OCI-LY7 (cell line): Measurements from ENCODE around the gene KNL1. TPM values are rescaled to one million over a fixed set of nuclear protein-coding genes. Genes with fewer than 3 reads are reported as not detected.

Experiments
- BruUV-seq: library from RNA; stranded (reverse); fragments of 400-500 nt; replicated peaks from 2 replicates; lab custom pipeline; 2021; lab: Mats Ljungman, UMichigan
- CTCF ChIA-PET: fragments of 300-600 bp; sonication (Branson Sonifier 250); formaldehyde crosslinking; loops from one replicate; lab custom pipeline; 2022; ENCODE audit warnings: antibody characterized with exemption; ENCODE audit not compliant: unreplicated experiment; lab: Charles Lee
- POLR2A ChIA-PET: fragments of 300-600 bp; sonication (Branson Sonifier 250); formaldehyde crosslinking; loops from one replicate; lab custom pipeline; 2022; ENCODE audit warnings: antibody characterized with exemption; lab: Charles Lee
- DNase-seq: peaks from one replicate; pipeline ENCODE4 v3.0.0-alpha.2; 2015; ENCODE audit warnings: low spot score
- H2AFZ ChIP-seq: fragments of 200-600 bp; sonication (generic), shearing (Covaris generic); 2 replicates; pipeline ENCODE4 v1.6.1; 2014; ENCODE audit warnings: mild to moderate bottlenecking, antibody characterized with exemption, low read length, moderate library complexity
- H3K27ac ChIP-seq: fragments of 200-600 bp; sonication (generic); 2 replicates; pipeline ENCODE4 v1.5.1; 2014; ENCODE audit warnings: mixed run types, low read depth, mild to moderate bottlenecking, moderate library complexity, low read length, inconsistent platforms; ENCODE audit not compliant: poor library complexity, severe bottlenecking
- H3K36me3 ChIP-seq: fragments of 200-600 bp; sonication (generic); 2 replicates; pipeline ENCODE4 v1.6.1; 2014; ENCODE audit warnings: mild to moderate bottlenecking, antibody characterized with exemption, low read length, moderate library complexity, mixed read lengths; ENCODE audit not compliant: insufficient read depth
- H3K4me1 ChIP-seq: fragments of 200-600 bp; sonication (generic); 2 replicates; pipeline ENCODE4 v1.5.1; 2014; ENCODE audit warnings: mild to moderate bottlenecking, low read length; ENCODE audit not compliant: insufficient read depth, poor library complexity, severe bottlenecking
- H3K4me2 ChIP-seq: fragments of 200-600 bp; sonication (generic); 2 replicates; pipeline ENCODE4 v1.6.1; 2014; ENCODE audit warnings: mild to moderate bottlenecking, low read length
- H3K4me3 ChIP-seq: fragments of 200-600 bp; sonication (generic); 2 replicates; pipeline ENCODE4 v1.5.1; 2014; ENCODE audit warnings: mild to moderate bottlenecking, low read depth, low read length; ENCODE audit not compliant: poor library complexity, severe bottlenecking
- H3K79me2 ChIP-seq: fragments of 200-600 bp; sonication (generic); 2 replicates; pipeline ENCODE4 v1.6.1; 2016; ENCODE audit warnings: low read depth, mild to moderate bottlenecking, low read length, moderate library complexity, mixed read lengths; ENCODE audit not compliant: insufficient read depth
- H3K9me2 ChIP-seq: fragments of 200-600 bp; sonication (generic); 2 replicates; pipeline ENCODE4 v1.6.1; 2016; ENCODE audit warnings: mild to moderate bottlenecking, low read length, mixed read lengths; ENCODE audit not compliant: insufficient read depth
- H3K9me3 ChIP-seq: fragments of 200-600 bp; sonication (generic); 2 replicates; pipeline ENCODE4 v1.6.1; 2014; ENCODE audit warnings: mild to moderate bottlenecking, mixed run types, low read length, mixed read lengths
- H4K20me1 ChIP-seq: fragments of 200-600 bp; sonication (generic); 2 replicates; pipeline ENCODE4 v1.6.1; 2014; ENCODE audit warnings: mild to moderate bottlenecking, antibody characterized with exemption, low read length, moderate library complexity, mixed read lengths; ENCODE audit not compliant: insufficient read depth
- EZH2phosphoT487 ChIP-seq: fragments of 200-600 bp; sonication (generic); IDR thresholded peaks from 2 replicates; pipeline ENCODE4 v1.6.1; 2018; ENCODE audit warnings: low read depth, borderline replicate concordance, mild to moderate bottlenecking, mixed run types, antibody characterized with exemption, low read length, moderate library complexity, mixed read lengths
- intact Hi-C: fragments of 100-400 bp; cut with micrococcal nuclease; formaldehyde crosslinking; loops from one replicate; pipeline ENCODE4 v1.10.0; 2022; ENCODE audit not compliant: unreplicated experiment
- total RNA-seq, 2 experiments: library from RNA; depleted of rRNA in 1 of 2; stranded (reverse); fragments of >200 nt in 1 of 2; shearing (Covaris generic) in 1 of 2; gene quantifications; 2 replicates each; pipeline ENCODE4 v1.2.3, GENCODE V29; 2014 to 2022
- TF ChIP-seq, protein P1 (sequence below): fragments of 200-600 bp; sonication (generic); conservative IDR thresholded peaks from 2 replicates; pipeline ENCODE4 v1.5.1; 2014; ENCODE audit warnings: mild to moderate bottlenecking, antibody characterized with exemption, low read length, moderate library complexity, mixed read lengths

KNL1 gene
- total RNA-seq, 2 experiments from 2014 or later: 51.3 to 58.7 TPM

DNA sequence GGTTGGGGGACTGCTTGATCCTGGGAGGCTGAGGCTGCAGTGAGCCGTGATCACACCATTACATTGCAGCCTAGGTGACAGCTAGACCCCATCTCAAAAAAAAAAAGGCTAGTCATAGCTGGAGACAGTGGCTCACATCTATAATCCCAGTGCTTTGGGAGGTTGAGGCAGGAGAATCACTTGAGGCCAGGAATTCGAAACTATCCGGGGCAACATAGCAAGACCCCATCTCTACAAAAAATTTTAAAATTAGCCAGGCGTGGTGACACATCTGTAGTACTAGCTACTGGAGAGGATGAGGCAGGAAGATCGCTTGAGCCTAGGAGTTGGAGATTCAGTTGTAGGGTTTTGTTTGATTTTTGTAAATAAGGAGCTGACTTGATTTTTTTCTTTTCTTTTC, 45.6 kb downstream of the KNL1 start:
- no peak for DNase-seq
- no peaks in the 10 kb centered on the region for H3K9me2 ChIP-seq
- intact Hi-C loops: no loop called here
- H3K4me3 ChIP-seq: no peak overlapping the region
- no peaks in the 10 kb centered on the region for H3K79me2 ChIP-seq
- H3K4me1 ChIP-seq: no peaks in the 10 kb centered on the region
- CTCF ChIA-PET: no interaction called here
- H3K4me2 ChIP-seq: no peak overlapping the region
- no peak overlapping the region for H3K27ac ChIP-seq
- POLR2A ChIA-PET: interaction anchor here (0.6 to 0.7 kb wide), 2 partner anchors 142 to 199 kb away, joined by 3 read pairs; partner anchors contain the start of gene BAHD1
- peaks cover 82% of the 10 kb centered on the region for H3K36me3 ChIP-seq
- no peak for TF ChIP-seq EZH2phosphoT487
- TF ChIP-seq, protein P1, sequence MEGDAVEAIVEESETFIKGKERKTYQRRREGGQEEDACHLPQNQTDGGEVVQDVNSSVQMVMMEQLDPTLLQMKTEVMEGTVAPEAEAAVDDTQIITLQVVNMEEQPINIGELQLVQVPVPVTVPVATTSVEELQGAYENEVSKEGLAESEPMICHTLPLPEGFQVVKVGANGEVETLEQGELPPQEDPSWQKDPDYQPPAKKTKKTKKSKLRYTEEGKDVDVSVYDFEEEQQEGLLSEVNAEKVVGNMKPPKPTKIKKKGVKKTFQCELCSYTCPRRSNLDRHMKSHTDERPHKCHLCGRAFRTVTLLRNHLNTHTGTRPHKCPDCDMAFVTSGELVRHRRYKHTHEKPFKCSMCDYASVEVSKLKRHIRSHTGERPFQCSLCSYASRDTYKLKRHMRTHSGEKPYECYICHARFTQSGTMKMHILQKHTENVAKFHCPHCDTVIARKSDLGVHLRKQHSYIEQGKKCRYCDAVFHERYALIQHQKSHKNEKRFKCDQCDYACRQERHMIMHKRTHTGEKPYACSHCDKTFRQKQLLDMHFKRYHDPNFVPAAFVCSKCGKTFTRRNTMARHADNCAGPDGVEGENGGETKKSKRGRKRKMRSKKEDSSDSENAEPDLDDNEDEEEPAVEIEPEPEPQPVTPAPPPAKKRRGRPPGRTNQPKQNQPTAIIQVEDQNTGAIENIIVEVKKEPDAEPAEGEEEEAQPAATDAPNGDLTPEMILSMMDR: no peak
- no peaks in the 10 kb centered on the region for H3K9me3 ChIP-seq
- H2AFZ ChIP-seq: no peak overlapping the region
- no peaks in the 10 kb centered on the region for H4K20me1 ChIP-seq
- BruUV-seq: no TSS peak

DNA sequence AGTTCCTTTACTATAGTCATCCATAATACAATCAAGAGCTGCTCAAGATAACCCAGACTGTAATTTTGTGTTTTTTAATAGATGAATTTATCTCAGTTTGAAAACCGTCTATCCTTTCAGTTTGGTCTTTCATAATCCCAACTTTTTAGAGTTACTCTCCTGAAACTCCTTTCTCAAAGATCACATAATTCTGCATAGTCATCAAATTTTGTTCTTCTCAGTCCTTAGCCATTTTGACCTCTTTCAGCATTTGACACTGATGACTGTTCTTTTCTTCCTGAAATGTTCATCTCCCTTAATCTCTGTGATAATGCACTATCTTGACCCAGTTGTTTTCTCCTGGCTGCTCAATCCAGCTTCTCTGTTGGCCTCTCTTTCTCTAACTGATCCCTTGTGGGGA, 53.5 kb downstream of the KNL1 start:
- Histone ChIP-seq H3K36me3 (peaks cover 86% of the 10 kb centered on the region), H3K79me2 (no peaks in the 10 kb centered on the region), H3K4me2 (no peak overlapping the region), H4K20me1 (no peaks in the 10 kb centered on the region), H3K9me3 (no peaks in the 10 kb centered on the region), H3K27ac (no peak overlapping the region), H2AFZ (no peak overlapping the region), H3K4me3 (no peak overlapping the region), H3K9me2 (no peaks in the 10 kb centered on the region), H3K4me1 (no peaks in the 10 kb centered on the region)
- TF ChIP-seq EZH2phosphoT487: no peak
- TF ChIP-seq, protein P1: no peak
- DNase-seq: no peak
- CTCF ChIA-PET: no interaction called here
- intact Hi-C loops: no loop called here
- POLR2A ChIA-PET: interaction anchor here (0.7 to 1.4 kb wide), 3 partner anchors 18 to 72 kb away, joined by 3 to 7 read pairs (median 3); no protein-coding TSS in a partner anchor
- BruUV-seq: no TSS peak

DNA sequence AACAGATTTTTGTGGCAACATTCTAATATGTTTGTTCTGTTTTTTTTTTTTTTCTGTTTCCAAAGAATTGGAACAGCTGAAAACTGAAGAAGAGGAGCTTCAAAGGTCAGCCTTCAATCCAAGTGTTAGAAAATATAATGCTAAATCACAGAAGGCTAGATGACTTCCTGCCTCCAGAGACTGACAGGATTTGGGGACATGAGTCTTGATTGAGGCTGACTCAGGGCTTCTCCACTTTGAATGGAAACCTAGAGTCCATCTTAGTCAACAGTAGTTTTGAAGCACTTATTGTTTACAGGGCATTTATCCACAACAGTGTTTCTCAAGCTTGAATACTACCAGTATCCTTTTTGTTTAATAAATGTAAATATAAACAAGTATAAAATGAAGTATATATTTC, 56.4 kb downstream of the KNL1 start:
- DNase-seq: no peak
- TF ChIP-seq, protein P1: no peak
- TF ChIP-seq EZH2phosphoT487: no peak
- intact Hi-C loops: no loop called here
- Histone ChIP-seq H3K4me2 (no peak overlapping the region), H3K9me3 (no peaks in the 10 kb centered on the region), H4K20me1 (no peaks in the 10 kb centered on the region), H2AFZ (no peak overlapping the region), H3K79me2 (no peaks in the 10 kb centered on the region), H3K4me1 (no peaks in the 10 kb centered on the region), H3K36me3 (peaks cover 90% of the 10 kb centered on the region), H3K27ac (no peak overlapping the region), H3K9me2 (no peaks in the 10 kb centered on the region), H3K4me3 (no peak overlapping the region)
- no TSS peak for BruUV-seq
- ChIA-PET POLR2A (interaction anchor here (0.7 kb wide), 2 partner anchors 227 to 634 kb away, joined by 3 read pairs; no protein-coding TSS in a partner anchor), CTCF (no interaction called here)
